HG03097 (cell line): Measurements from ENCODE around the gene COL5A2.
A peak's percentile ranks its signal among the peaks of the same experiment; 100 is the strongest.

ENCODE experiments used
- ATAC-seq: cut with Tn5 transposase; IDR thresholded peaks from one replicate; pipeline ENCODE4 v1.9.1; 2021; ENCODE audit not compliant: unreplicated experiment, low FRiP score

Gene COL5A2

GRCh38 chr2:189111063-189111715 lies 68.4 kb downstream of the COL5A2 start:
- ATAC-seq = no peak

- peak; percentile 97 for ATAC-seq
Measured at GRCh38 chr2:189109921-189110397, 69.6 kb downstream of the COL5A2 start.

- ATAC-seq = no peak
Measured at GRCh38 chr2:189104934-189105333, 74.6 kb downstream of the COL5A2 start.

- ATAC-seq = no peak
Measured at GRCh38 chr2:189102735-189103134, 76.8 kb downstream of the COL5A2 start.

- no peak for ATAC-seq
Measured at GRCh38 chr2:189097934-189098333, 81.6 kb downstream of the COL5A2 start.

GRCh38 chr2:189096769-189097447 lies 82.7 kb downstream of the COL5A2 start:
- ATAC-seq = no peak

DNA sequence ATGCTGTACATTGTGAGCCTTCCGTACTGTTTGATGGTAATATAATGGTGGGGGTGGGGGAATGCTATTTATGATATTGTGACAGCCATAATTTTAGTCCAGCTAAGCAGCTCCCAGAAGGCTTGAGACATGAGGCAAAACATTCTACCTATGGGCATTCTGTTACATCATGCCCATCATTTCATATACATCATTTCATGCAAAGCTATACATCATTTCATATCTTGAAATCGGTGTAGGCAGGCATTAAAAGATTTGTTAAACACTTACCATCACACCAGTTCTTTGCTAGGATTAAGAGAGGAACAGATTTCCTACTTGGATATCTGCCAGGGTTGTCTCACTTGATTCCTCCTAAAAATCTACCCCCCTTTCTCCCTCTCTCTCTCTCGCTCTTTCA lies 84.5 kb downstream of the COL5A2 start:
- ATAC-seq = no peak

- ATAC-seq = no peak
Measured at GRCh38 chr2:189092936-189093335, 86.6 kb downstream of the COL5A2 start.

GRCh38 chr2:189091253-189091652 lies 88.3 kb downstream of the COL5A2 start:
- no peak for ATAC-seq

DNA sequence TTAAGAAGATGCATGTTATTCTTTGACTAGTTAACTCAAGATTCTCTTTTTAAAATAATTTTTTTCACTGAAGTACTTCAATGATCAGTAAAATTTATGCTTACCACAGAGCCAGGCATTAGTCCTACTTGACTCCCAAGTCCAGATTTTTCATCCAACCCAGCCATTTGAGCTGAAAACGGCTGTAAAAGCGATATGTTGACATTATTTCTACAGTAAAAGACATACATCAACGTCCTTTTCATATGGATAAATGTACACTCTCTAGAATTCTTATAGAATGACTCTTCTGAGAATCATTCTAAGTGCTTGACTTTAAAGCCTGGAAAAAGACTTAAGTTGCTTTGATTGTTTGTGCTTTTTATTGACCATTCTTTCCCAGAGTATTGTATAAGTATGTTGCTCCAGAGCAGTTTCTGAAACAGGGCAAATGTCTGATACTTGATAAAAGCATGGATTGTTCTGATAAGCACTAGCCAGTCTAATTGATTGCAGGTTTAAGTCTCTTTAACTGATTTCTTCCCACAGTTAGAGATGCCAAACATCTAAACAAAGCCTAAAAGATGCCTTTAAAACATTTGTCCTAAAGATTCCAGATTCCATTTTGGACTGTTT lies 90.9 kb downstream of the COL5A2 start:
- ATAC-seq = no peak

DNA sequence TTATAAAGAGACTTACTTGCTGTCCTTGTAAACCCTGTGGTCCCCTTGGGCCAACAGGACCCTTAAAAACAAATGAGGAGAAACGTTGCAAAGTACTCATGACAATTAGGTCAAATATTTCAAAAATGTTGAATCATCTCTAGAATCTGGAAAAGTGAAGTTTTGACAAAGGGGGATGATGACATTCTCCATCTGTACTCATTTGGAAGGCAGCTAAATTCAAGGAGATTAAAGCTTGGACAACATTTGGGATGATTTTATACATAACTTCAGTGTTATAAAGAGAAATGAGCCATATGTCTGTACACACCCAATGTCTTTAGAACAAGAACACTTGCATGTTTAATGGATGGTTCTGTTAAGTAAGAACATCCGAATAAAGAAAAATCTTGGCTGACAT lies 92.9 kb downstream of the COL5A2 start:
- no peak for ATAC-seq

DNA sequence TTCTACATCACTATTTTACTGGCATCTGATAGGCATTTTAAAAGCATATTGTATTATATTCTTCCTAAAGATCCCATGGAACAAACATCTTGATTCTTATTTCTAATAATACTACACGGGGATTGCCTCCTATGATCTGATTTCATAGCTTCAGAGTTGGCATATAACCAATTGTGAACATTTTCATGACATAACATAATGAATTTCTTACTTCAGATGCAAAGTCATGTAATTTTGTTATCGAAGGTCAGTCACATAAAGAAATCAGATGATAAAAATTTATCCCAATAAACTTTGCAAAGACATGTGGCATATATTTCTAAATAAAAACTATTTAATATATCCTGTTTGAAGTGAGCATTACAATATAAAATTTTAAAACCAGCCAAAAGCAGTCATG lies 93.3 kb downstream of the COL5A2 start:
- no peak for ATAC-seq

DNA sequence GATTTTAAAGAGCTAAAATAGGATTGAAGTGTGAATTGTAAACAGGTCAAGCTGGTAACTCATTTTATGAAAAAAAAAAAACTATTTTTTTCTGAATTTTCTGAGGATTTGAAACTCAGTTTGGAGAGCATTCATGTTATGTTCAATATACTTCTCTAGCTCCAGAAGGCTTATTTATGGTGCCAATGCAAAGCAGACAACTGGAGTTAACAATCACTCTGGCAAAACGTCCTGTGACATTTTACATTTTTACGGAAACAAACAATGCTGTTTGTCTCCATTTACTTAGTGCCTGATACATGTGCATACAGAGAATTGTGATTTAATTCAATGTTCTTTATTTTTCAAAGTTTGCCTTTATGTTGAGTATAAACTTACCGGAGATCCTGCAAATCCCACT lies 96.0 kb downstream of the COL5A2 start:
- ATAC-seq = no peak

DNA sequence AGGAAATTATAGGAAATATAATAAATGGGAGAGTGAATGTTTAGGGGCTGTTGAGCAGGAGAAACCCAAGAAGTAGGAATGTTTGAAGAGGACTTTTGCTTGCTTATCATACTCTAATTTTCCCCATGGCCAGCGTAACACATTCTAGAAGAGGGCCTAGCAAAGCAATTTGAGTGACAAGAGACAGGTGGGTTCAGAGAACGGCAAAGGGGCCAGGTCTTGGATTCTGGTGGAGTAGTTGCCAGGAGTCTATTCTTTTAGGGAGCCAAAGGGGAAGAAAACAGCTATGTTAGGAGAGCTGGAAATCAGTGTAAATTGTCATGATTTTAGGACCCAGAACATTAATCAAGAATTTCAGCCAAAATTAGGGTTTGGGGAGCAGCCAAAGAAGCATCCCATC lies 96.5 kb downstream of the COL5A2 start:
- ATAC-seq = no peak

DNA sequence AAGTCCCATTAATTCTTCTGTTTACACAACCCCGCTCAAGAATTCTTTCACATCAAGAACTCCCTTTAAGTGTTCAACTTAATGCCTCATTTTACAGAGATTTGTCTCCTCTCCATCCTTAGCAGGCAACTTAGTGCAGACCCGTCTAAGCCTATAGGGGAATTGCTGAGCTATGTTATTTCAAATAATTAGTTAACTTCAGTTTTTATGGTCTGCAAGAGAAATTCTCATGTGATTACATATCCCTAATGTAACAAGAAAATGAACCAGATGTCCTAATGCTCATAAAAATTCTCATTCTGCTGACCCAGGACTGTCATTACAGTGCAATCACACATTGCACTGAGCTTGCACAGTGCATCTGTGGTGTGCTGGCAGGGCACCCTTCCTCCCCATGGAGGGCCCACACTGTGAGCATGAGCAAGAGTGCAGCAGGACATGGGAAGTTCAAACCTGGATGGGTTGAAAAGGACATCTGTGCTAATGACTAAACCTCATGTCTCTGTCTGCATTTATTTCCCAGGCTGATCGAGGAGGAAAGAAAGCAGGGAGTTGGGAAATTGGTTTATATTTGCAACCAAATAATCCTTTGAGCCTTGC lies 97.1 kb downstream of the COL5A2 start:
- no peak for ATAC-seq

DNA sequence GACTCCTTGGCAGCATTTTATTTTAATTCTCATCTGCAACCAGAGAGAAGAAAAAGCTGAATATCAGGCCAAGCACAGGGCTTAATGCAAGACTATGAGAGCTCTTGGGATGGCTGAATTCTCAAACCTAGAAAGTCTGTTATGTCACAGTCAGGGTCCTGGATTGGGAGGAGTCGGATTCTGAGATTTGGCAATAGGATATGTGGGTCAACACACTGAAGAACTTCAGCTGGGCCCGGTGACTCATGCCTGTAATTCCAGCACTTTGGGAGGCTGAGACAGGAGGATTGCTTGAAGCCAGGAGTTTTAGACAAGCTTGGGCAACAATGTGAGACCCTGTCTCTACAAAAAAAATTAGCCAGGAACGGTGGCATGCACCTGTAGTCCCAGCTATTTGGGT lies 103.0 kb downstream of the COL5A2 start:
- ATAC-seq = no peak

DNA sequence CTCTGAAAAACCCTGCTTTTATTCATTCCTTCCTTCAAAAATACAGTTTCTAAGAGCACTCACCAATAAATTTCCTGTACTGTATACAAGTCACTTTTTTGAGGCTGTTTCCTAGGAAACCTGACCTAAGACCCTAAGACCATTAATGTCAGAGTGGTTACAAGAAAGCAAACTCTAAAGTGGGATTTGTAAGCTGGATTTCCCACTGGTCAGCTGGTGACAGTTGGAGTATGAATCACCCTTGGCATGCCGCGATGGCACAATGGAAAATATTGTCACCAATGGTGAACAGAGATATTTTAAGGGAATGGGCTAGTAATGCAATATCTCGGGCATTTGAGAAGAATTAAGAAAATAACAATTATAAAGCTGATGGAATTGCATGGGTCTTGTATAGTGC lies 103.4 kb downstream of the COL5A2 start:
- ATAC-seq = no peak

DNA sequence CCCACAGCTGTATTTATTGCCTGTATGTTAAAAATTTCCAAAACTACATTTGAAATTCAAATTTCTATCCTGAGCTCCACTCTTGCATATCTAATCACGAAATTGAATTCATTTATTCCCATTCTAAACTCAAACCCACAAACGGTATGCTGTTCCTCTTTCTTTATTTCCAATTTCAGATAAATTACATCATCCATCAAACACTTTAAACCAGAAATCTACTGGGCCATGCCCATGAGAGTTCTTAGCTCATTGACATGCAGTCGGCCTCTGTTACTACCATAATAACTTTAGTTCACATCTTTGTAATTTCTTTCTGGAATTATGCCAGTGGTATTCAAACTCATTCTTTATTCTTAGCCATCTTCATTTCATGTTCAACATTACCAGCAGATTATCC lies 105.1 kb downstream of the COL5A2 start:
- no peak for ATAC-seq

GRCh38 chr2:189072036-189072435 lies 107.5 kb downstream of the COL5A2 start:
- ATAC-seq = no peak

- ATAC-seq = no peak
Measured at GRCh38 chr2:189069855-189070619, 109.5 kb downstream of the COL5A2 start.

GRCh38 chr2:189066037-189066436 lies 113.5 kb downstream of the COL5A2 start:
- ATAC-seq = no peak
